ENCODE data around the gene TM4SF4.

Gene TM4SF4

GRCh38 chr3:149548669-149549065 lies 74.2 kb downstream of the TM4SF4 start:
- DNase-seq (no peak), ATAC-seq (no peak)

- DNase-seq, result no peak
- ATAC-seq, result no peak
Measured at GRCh38 chr3:149551500-149551899, 77.0 kb downstream of the TM4SF4 start.

- no peak for ATAC-seq
- DNase-seq, result no peak
Measured at GRCh38 chr3:149552700-149553099, 78.2 kb downstream of the TM4SF4 start.
